ENCODE results near the gene DNAJC7. TPM values are rescaled to one million over a fixed set of nuclear protein-coding genes. Genes with fewer than 3 reads are reported as not detected.

DNAJC7 gene
- polyA plus RNA-seq, 3 donors from 2014 or later: 54.1 to 94.0 (median 55.8) TPM

GRCh38 chr17:41992576-41992975 is 24.7 kb downstream of the DNAJC7 start:
- H3K27me3 Mint-ChIP-seq (ENCODE audit: low read depth in 3 of 3): peaks cover 0 to 3% (median 0%) of the 10 kb centered on the region in 3 donors
- no peaks in the 10 kb centered on the region for H3K9me3 Mint-ChIP-seq
- H3K27ac Mint-ChIP-seq: peak overlapping the region in 1 of 6 donors; percentile 20
- H3K4me3 Mint-ChIP-seq: no peak overlapping the region
- H3K36me3 Mint-ChIP-seq: peaks cover 14 to 59% (median 32%) of the 10 kb centered on the region in 3 donors
- H3K4me1 Mint-ChIP-seq: no peaks in the 10 kb centered on the region
- no peak for DNase-seq

GRCh38 chr17:41989702-41990419 is 27.4 kb downstream of the DNAJC7 start:
- H3K27me3 Mint-ChIP-seq (ENCODE audit: low read depth in 3 of 3): peaks cover 0 to 2% (median 0%) of the 10 kb centered on the region in 3 donors
- no peak overlapping the region for H3K27ac Mint-ChIP-seq
- H3K36me3 Mint-ChIP-seq: peaks cover 16 to 54% (median 36%) of the 10 kb centered on the region in 3 donors
- H3K9me3 Mint-ChIP-seq: no peaks in the 10 kb centered on the region
- no peak for DNase-seq
- H3K4me3 Mint-ChIP-seq: no peak overlapping the region
- no peaks in the 10 kb centered on the region for H3K4me1 Mint-ChIP-seq

GRCh38 chr17:41988418-41988817 is 28.8 kb downstream of the DNAJC7 start:
- H3K4me3 Mint-ChIP-seq: no peak overlapping the region
- peaks cover 14 to 53% (median 38%) of the 10 kb centered on the region in 3 donors for H3K36me3 Mint-ChIP-seq
- H3K4me1 Mint-ChIP-seq: no peaks in the 10 kb centered on the region
- no peaks in the 10 kb centered on the region for H3K9me3 Mint-ChIP-seq
- DNase-seq: no peak
- peak overlapping the region in 2 of 6 donors; percentile 8 to 58 for H3K27ac Mint-ChIP-seq
- H3K27me3 Mint-ChIP-seq (ENCODE audit: low read depth in 3 of 3): peaks cover 0 to 2% (median 2%) of the 10 kb centered on the region in 3 donors

GRCh38 chr17:41987642-41988041 is 29.6 kb downstream of the DNAJC7 start:
- no peaks in the 10 kb centered on the region for H3K9me3 Mint-ChIP-seq
- H3K27ac Mint-ChIP-seq: no peak overlapping the region
- H3K4me1 Mint-ChIP-seq: no peaks in the 10 kb centered on the region
- H3K36me3 Mint-ChIP-seq: peaks cover 15 to 53% (median 40%) of the 10 kb centered on the region in 3 donors
- peaks cover 0 to 2% (median 2%) of the 10 kb centered on the region in 3 donors for H3K27me3 Mint-ChIP-seq (ENCODE audit: low read depth in 3 of 3)
- DNase-seq: no peak
- no peak overlapping the region for H3K4me3 Mint-ChIP-seq

- Mint-ChIP-seq H3K4me1 (no peaks in the 10 kb centered on the region), H3K36me3 (peaks cover 18 to 61% (median 43%) of the 10 kb centered on the region in 3 donors), H3K4me3 (no peak overlapping the region), H3K27me3 (ENCODE audit: low read depth in 3 of 3) (peaks cover 0 to 2% (median 2%) of the 10 kb centered on the region in 3 donors), H3K27ac (peak overlapping the region in 1 of 6 donors; percentile 64), H3K9me3 (no peaks in the 10 kb centered on the region)
- DNase-seq: no peak
These were observed 30.6 kb downstream of the DNAJC7 start for GRCh38 chr17:41986634-41987033.

GRCh38 chr17:41985919-41986318 is 31.3 kb downstream of the DNAJC7 start:
- H3K27me3 Mint-ChIP-seq (ENCODE audit: low read depth in 3 of 3): peaks cover 0 to 2% (median 2%) of the 10 kb centered on the region in 3 donors
- no peak overlapping the region for H3K4me3 Mint-ChIP-seq
- no peaks in the 10 kb centered on the region for H3K9me3 Mint-ChIP-seq
- peaks cover 13 to 56% (median 41%) of the 10 kb centered on the region in 3 donors for H3K36me3 Mint-ChIP-seq
- peak overlapping the region in 1 of 6 donors; percentile 64 for H3K27ac Mint-ChIP-seq
- DNase-seq: no peak
- H3K4me1 Mint-ChIP-seq: no peaks in the 10 kb centered on the region

- no peak for DNase-seq
- no peaks in the 10 kb centered on the region for H3K4me1 Mint-ChIP-seq
- H3K4me3 Mint-ChIP-seq: no peak overlapping the region
- peaks cover 0 to 2% (median 2%) of the 10 kb centered on the region in 3 donors for H3K27me3 Mint-ChIP-seq (ENCODE audit: low read depth in 3 of 3)
- no peak overlapping the region for H3K27ac Mint-ChIP-seq
- H3K9me3 Mint-ChIP-seq: no peaks in the 10 kb centered on the region
- H3K36me3 Mint-ChIP-seq: peaks cover 13 to 56% (median 42%) of the 10 kb centered on the region in 3 donors
These were observed 32.8 kb downstream of the DNAJC7 start for GRCh38 chr17:41984454-41984853.

- peaks cover 0 to 5% (median 2%) of the 10 kb centered on the region in 3 donors for H3K27me3 Mint-ChIP-seq (ENCODE audit: low read depth in 3 of 3)
- no peaks in the 10 kb centered on the region for H3K9me3 Mint-ChIP-seq
- H3K4me1 Mint-ChIP-seq: no peaks in the 10 kb centered on the region
- no peak overlapping the region for H3K27ac Mint-ChIP-seq
- no peak overlapping the region for H3K4me3 Mint-ChIP-seq
- no peak for DNase-seq
- peaks cover 13 to 50% (median 30%) of the 10 kb centered on the region in 3 donors for H3K36me3 Mint-ChIP-seq
These were observed 35.0 kb downstream of the DNAJC7 start for GRCh38 chr17:41982026-41982760.

- H3K27me3 Mint-ChIP-seq (ENCODE audit: low read depth in 3 of 3): peaks cover 1 to 8% (median 4%) of the 10 kb centered on the region in 3 donors
- no peak overlapping the region for H3K4me3 Mint-ChIP-seq
- H3K9me3 Mint-ChIP-seq: no peaks in the 10 kb centered on the region
- DNase-seq: no peak
- H3K36me3 Mint-ChIP-seq: peaks cover 14 to 48% (median 17%) of the 10 kb centered on the region in 3 donors
- H3K4me1 Mint-ChIP-seq: peaks cover 13 to 16% of the 10 kb centered on the region in 2 donors
- peak overlapping the region in 3 of 6 donors; percentile 13 to 40 (median 15) for H3K27ac Mint-ChIP-seq
These were observed 39.2 kb downstream of the DNAJC7 start for GRCh38 chr17:41977991-41978390.

- H3K9me3 Mint-ChIP-seq: no peaks in the 10 kb centered on the region
- no peak for DNase-seq
- H3K4me1 Mint-ChIP-seq: peaks cover 24 to 27% of the 10 kb centered on the region in 2 donors
- H3K27me3 Mint-ChIP-seq (ENCODE audit: low read depth in 3 of 3): peaks cover 1 to 14% (median 6%) of the 10 kb centered on the region in 3 donors
- peaks cover 11 to 35% (median 13%) of the 10 kb centered on the region in 3 donors for H3K36me3 Mint-ChIP-seq
- peak overlapping the region in 3 of 6 donors; percentile 55 to 75 (median 58) for H3K27ac Mint-ChIP-seq
- H3K4me3 Mint-ChIP-seq: no peak overlapping the region
These were observed 41.0 kb downstream of the DNAJC7 start for GRCh38 chr17:41976142-41976768.

- Mint-ChIP-seq H3K4me3 (no peak overlapping the region), H3K36me3 (peaks cover 7 to 31% (median 13%) of the 10 kb centered on the region in 3 donors), H3K4me1 (peaks cover 28 to 31% of the 10 kb centered on the region in 2 donors), H3K9me3 (no peaks in the 10 kb centered on the region), H3K27me3 (ENCODE audit: low read depth in 3 of 3) (peaks cover 1 to 14% (median 6%) of the 10 kb centered on the region in 3 donors), H3K27ac (peak overlapping the region in 4 of 6 donors; percentile 40 to 84 (median 52))
- DNase-seq: no peak
These were observed 41.8 kb downstream of the DNAJC7 start for GRCh38 chr17:41975099-41976083.

GRCh38 chr17:41974658-41975057 is 42.6 kb downstream of the DNAJC7 start:
- Mint-ChIP-seq H3K9me3 (no peaks in the 10 kb centered on the region), H3K4me1 (peaks cover 28 to 31% of the 10 kb centered on the region in 2 donors), H3K36me3 (peaks cover 7 to 28% (median 13%) of the 10 kb centered on the region in 3 donors), H3K27me3 (ENCODE audit: low read depth in 3 of 3) (peaks cover 1 to 14% (median 6%) of the 10 kb centered on the region in 3 donors), H3K27ac (peak overlapping the region; percentile 40 to 93 (median 80)), H3K4me3 (no peak overlapping the region)
- no peak for DNase-seq
